ENCODE data around the gene NTM.

The NTM gene

DNA sequence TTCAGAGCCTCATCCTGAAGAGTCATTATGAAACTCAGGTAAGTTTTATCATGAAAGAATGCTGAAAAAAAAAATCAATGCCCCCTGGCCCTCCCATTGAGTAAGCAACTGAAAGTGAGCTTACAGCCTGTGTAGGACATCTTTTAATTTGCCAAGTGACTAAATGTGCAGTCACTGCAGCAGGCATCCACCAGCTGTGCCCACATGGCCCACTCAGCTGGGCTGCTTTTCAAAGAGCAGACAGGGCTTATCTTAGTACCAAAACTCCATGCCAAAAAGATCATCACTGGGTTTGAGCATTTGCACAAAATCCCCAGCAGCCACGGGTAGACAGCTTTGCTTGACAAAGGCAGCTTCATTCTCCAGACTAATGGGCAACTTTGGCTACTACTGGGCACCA is 709.7 kb downstream of the NTM start:
- Mint-ChIP-seq H3K27me3 (no peaks in the 10 kb centered on the region), H3K9me3 (peaks cover 17% of the 10 kb centered on the region), H3K27ac (no peak overlapping the region), H3K4me3 (no peak overlapping the region), H3K36me3 (ENCODE audit: low read depth) (no peaks in the 10 kb centered on the region), H3K4me1 (ENCODE audit: low read depth) (no peaks in the 10 kb centered on the region)
- intact Hi-C loops (cut with micrococcal nuclease), result no loop called here

DNA sequence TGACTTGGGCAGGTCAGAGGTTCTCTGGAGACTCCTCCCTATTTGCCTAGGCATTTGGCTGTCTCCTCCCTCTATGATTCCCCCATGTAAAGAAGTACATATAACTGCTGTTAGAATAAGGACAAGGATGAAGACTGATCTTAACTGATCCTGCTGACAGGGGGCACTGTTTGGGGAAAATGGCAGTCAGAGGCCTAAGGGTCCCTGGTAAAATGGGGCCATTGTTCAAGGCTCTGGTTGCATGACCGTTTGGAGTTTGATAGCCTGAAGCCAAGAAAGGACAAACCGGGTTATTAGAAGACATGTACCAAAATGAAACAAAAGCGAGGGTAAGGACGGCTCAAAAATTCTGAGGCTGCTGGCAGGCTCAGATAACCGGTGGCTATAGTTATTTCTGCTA is 712.2 kb downstream of the NTM start:
- no peaks in the 10 kb centered on the region for H3K4me1 Mint-ChIP-seq (ENCODE audit: low read depth)
- no peaks in the 10 kb centered on the region for H3K27me3 Mint-ChIP-seq
- H3K4me3 Mint-ChIP-seq, result no peak overlapping the region
- peaks cover 41% of the 10 kb centered on the region for H3K9me3 Mint-ChIP-seq
- no peaks in the 10 kb centered on the region for H3K36me3 Mint-ChIP-seq (ENCODE audit: low read depth)
- H3K27ac Mint-ChIP-seq, result no peak overlapping the region
- intact Hi-C loops (cut with micrococcal nuclease), result no loop called here

DNA sequence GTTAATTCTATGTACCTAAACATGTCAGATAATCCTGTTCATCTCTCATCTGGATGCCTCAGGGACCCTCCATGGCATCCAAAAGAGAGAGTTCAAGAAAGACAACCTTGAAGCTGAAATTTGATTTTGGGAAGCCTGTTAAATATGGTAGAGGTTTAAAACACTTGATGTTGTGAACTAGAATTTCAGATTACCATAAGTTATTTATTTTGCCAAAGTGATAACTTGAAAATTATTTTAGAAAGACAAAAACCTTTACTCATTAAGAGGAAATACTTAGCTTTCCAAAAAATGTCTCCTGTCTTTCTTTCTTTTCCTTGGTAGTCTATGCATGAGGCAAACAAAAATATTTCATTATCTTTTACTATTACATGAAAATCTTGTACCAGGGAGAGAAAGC is 714.0 kb downstream of the NTM start:
- peaks cover 5% of the 10 kb centered on the region for H3K4me1 Mint-ChIP-seq (ENCODE audit: low read depth)
- no peak overlapping the region for H3K27ac Mint-ChIP-seq
- intact Hi-C loops (cut with micrococcal nuclease), result no loop called here
- no peak overlapping the region for H3K4me3 Mint-ChIP-seq
- no peaks in the 10 kb centered on the region for H3K36me3 Mint-ChIP-seq (ENCODE audit: low read depth)
- H3K27me3 Mint-ChIP-seq, result no peaks in the 10 kb centered on the region
- H3K9me3 Mint-ChIP-seq, result peaks cover 48% of the 10 kb centered on the region

DNA sequence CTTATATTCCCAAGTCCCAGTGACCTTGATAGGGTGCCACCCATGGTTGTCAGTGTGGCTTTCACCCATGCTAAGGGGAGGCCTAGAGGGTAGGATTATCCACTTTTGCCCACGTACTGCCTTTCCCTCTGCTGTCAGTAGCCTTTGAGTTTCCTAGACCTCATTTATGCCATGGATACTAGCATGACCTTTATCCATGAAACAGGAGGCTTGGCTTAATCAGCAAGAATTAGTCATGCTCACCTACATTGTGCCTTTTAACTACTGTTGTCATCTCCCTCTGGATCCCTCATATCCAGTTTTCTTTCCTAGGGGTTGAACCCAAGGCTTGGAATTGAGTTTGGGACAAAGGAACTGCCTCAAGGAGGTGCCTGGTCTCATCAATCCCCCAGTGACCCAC is 716.7 kb downstream of the NTM start:
- Mint-ChIP-seq H3K9me3 (peaks cover 48% of the 10 kb centered on the region), H3K27ac (no peak overlapping the region), H3K36me3 (ENCODE audit: low read depth) (no peaks in the 10 kb centered on the region), H3K4me3 (no peak overlapping the region), H3K4me1 (ENCODE audit: low read depth) (peaks cover 5% of the 10 kb centered on the region), H3K27me3 (peaks cover 5% of the 10 kb centered on the region)
- intact Hi-C loops (cut with micrococcal nuclease), result no loop called here

DNA sequence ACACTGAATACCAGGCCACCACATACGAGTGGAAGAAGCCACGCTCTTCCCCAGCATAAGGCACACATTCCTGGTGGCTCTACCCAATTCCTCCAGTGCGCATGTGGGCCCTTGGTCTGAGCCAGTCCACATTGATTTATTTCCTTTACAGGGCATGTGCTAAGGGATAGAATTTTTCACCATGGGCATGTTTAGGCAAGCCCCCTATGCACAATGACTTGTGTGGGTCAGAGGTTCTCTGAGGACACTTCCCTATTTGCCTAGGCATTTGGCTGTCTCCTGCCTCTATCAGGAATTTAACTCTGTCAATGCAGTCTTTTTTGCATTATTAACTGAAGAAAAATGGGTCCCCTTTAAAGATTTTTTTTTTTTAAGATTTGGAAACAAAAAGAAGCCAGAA is 718.1 kb downstream of the NTM start:
- peaks cover 5% of the 10 kb centered on the region for H3K4me1 Mint-ChIP-seq (ENCODE audit: low read depth)
- no peaks in the 10 kb centered on the region for H3K36me3 Mint-ChIP-seq (ENCODE audit: low read depth)
- intact Hi-C loops (cut with micrococcal nuclease), result no loop called here
- no peak overlapping the region for H3K27ac Mint-ChIP-seq
- H3K4me3 Mint-ChIP-seq, result no peak overlapping the region
- H3K9me3 Mint-ChIP-seq, result peaks cover 39% of the 10 kb centered on the region
- peaks cover 9% of the 10 kb centered on the region for H3K27me3 Mint-ChIP-seq

DNA sequence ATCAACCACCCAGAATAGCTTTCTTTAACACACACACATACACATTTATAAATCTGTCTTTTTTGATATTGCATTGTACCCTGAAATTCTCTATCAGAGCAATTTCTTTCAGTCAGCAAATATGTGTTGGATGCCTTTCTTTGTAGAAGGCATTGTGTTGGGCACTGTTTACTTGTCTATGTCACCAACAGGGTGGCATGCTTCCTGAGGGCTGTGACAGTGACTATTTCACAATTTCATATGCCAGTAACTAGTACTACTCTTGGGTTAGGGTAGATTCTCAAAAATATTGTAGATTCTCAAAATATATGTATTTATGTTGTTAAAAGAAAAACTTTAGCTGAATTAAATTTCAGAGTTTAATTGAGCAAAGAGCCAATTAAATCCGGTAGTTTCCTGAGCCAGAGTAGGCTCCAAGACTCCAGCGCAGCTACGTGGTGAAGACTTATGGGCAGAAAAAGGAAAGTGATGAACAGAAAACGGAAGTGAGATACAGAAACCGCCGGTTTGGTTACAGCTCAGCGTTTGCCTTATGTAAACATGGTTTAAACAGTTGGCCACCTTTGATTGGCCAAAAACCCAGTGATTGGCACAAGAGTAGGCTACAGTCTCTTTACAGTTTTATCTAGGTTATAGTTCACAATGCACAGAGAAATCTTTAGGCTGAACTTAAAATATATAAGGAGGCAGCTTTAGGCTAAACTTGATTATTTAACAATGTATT is 723.3 kb downstream of the NTM start:
- Mint-ChIP-seq H3K27me3 (peaks cover 13% of the 10 kb centered on the region), H3K27ac (no peak overlapping the region), H3K4me1 (ENCODE audit: low read depth) (peaks cover 6% of the 10 kb centered on the region), H3K4me3 (no peak overlapping the region), H3K9me3 (no peaks in the 10 kb centered on the region), H3K36me3 (ENCODE audit: low read depth) (no peaks in the 10 kb centered on the region)
- intact Hi-C loops (cut with micrococcal nuclease), result no loop called here

DNA sequence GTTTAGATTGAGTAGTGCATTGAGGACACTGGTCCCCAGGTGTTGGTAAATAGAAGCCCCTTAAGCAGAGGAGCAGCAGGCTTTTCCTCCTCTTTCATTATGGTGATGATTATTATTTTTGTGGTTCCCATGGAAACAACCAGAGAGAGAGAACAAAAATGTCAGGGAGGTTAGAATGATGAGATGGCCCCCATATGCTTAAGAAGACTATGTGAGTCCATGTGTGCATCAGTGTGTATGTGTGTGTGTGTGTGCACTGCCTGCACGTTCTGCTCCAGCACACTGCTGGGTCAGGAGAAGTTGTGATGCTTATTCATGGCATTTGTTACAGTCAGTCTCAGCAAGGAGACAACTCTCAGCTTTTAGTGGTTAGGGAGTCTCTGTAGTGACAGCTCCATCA is 724.2 kb downstream of the NTM start:
- Mint-ChIP-seq H3K9me3 (no peaks in the 10 kb centered on the region), H3K27me3 (peaks cover 13% of the 10 kb centered on the region), H3K4me3 (no peak overlapping the region), H3K4me1 (ENCODE audit: low read depth) (peaks cover 8% of the 10 kb centered on the region), H3K36me3 (ENCODE audit: low read depth) (no peaks in the 10 kb centered on the region), H3K27ac (no peak overlapping the region)
- intact Hi-C loops (cut with micrococcal nuclease), result no loop called here

DNA sequence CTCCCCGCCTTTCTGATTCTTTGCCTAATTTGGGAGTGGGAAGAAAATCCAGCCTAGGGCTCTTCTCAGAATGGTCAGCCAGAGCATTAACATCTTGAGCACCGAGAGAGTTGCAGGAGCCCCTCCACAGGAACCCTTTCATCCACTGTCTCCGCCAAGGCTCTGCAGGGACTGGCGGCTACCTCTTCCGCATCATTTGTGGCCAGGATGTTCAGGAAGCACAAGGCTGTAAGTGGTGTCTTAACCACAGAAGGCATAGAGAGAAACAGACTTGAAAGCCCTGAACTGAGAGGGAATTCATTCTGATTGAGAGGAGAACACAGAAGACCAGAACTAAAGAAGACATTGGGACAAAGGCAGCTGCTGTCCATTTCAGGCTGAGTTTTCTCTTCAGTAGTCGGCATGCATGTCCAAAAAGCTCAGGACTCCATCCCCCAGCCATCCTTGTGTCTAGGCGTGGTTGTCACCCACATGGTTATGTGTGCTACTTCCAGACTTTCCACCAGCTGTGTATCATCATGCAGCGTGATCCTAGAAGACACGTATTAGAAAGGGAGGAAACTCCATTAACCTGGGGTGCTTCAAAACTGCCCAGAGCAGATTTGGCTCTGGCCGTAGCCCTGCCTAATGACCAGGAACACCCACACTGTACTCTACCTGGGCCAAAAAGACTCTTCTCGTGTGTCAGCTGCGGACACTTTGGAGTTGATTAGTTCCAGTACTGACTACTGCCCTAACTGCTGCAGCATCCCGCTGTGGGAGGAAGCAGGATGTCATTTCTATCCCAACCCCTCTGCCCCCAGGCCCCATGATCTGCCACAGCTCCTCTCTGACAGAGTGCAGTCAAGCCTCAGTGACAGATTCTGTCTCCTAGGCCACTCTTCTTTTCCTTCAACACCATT is 725.1 kb downstream of the NTM start:
- Mint-ChIP-seq H3K27ac (no peak overlapping the region), H3K9me3 (no peaks in the 10 kb centered on the region), H3K27me3 (peaks cover 11% of the 10 kb centered on the region), H3K4me3 (no peak overlapping the region), H3K36me3 (ENCODE audit: low read depth) (no peaks in the 10 kb centered on the region), H3K4me1 (ENCODE audit: low read depth) (peaks cover 13% of the 10 kb centered on the region)
- intact Hi-C loops (cut with micrococcal nuclease), result loop anchor here (5.0 kb wide), 1 partner anchor 38 kb away; no protein-coding TSS in a partner anchor

DNA sequence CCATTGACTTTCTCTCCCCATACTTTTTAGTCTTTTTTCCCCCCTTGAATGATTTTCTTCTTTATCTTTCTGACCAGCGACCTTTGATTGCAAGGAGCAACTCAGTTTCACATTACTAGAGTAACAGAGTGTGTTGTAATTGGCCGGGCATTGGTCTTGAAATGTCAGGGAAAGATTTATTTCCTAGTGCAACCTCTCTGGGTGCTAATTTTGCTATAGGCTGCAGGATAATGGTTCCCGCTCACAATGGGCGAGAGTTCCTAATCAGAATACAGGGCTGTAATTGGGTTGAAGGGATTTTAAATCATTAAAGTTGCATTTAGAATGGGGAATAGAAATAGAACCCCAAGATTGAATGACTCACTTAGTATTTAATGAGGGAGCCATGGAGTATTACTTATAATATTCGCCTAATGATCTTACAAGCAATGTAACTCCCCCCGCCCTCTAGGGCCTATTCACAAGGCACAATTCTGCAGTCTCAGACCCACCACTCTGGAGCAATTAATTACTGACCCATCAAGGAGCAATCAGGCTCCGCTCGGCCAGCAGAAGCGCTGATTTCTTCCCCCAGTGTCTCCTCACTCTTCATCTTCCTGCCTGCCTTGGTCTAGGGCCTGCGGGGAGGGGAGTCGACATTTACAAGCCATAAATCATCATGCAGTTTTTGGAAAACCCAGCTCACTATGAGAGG is 725.9 kb downstream of the NTM start:
- intact Hi-C loops (cut with micrococcal nuclease), result loop anchor here (5.0 kb wide), 1 partner anchor 39 kb away; no protein-coding TSS in a partner anchor
- Mint-ChIP-seq H3K36me3 (ENCODE audit: low read depth) (no peaks in the 10 kb centered on the region), H3K9me3 (no peaks in the 10 kb centered on the region), H3K4me3 (no peak overlapping the region), H3K27ac (no peak overlapping the region), H3K4me1 (ENCODE audit: low read depth) (peaks cover 13% of the 10 kb centered on the region), H3K27me3 (peaks cover 8% of the 10 kb centered on the region)

DNA sequence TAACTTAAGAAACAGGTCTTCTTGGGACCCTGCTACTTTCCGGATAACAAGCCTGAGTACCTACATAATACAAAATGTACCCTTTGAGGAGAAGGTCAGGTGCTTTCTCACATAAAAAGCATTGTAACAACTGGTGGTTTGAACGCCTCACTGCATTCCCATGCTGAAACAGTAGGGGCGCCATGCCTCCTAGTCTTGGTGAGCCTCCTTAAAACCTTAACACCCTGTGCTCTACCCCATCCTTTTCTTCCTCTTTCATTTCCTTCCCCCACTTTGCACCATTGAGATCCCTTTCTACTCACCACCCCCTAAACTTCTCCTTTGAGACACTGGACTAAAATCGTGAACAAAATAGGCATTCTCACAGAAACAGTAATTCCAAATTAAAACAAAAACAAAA is 729.3 kb downstream of the NTM start:
- Mint-ChIP-seq H3K27me3 (peaks cover 4% of the 10 kb centered on the region), H3K9me3 (no peaks in the 10 kb centered on the region), H3K4me3 (no peak overlapping the region), H3K36me3 (ENCODE audit: low read depth) (no peaks in the 10 kb centered on the region), H3K27ac (no peak overlapping the region), H3K4me1 (ENCODE audit: low read depth) (peaks cover 13% of the 10 kb centered on the region)
- intact Hi-C loops (cut with micrococcal nuclease), result loop anchor here (5.0 kb wide), 1 partner anchor 42 kb away; no protein-coding TSS in a partner anchor

DNA sequence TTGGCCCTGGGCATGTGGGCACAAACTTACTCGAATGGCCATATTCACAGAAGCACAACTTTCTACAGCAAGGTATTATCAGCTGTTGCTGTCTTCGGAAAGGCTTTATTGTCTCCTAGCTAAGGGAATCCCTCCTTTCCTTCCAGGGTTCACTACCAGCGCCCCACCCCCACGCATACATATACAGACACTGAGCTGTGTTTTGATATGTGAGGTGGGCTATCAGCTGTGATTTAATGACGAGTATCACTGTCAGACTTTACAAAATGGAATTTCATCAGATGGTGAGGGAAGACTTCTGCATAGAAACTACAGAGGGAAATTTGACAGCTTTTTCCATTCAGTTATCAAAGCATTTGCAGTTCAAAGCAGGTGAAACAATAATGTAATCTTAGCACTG is 730.2 kb downstream of the NTM start:
- no peaks in the 10 kb centered on the region for H3K36me3 Mint-ChIP-seq (ENCODE audit: low read depth)
- H3K27ac Mint-ChIP-seq, result no peak overlapping the region
- no peaks in the 10 kb centered on the region for H3K9me3 Mint-ChIP-seq
- H3K4me3 Mint-ChIP-seq, result no peak overlapping the region
- H3K4me1 Mint-ChIP-seq (ENCODE audit: low read depth), result peaks cover 18% of the 10 kb centered on the region
- intact Hi-C loops (cut with micrococcal nuclease), result no loop called here
- peaks cover 5% of the 10 kb centered on the region for H3K27me3 Mint-ChIP-seq

DNA sequence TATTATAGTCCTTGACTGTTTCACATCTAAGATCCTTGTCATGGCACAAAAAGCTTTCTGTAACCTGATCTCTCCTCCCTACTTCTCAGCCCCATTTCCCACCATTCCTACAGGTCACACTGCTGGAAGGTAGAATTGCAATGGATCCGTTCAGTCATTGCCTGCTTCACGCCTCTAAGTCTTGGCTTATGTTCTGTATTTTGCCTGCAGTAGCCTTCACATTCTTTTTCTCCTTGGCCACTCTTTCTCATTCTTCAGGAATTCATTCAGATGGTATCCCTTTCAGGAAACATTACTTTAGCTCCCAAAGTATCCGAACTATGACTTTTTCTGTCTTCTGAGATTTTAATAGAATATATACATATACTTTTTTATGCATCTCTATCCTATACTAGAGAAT is 731.5 kb downstream of the NTM start:
- H3K27me3 Mint-ChIP-seq, result peaks cover 7% of the 10 kb centered on the region
- intact Hi-C loops (cut with micrococcal nuclease), result no loop called here
- H3K4me1 Mint-ChIP-seq (ENCODE audit: low read depth), result peaks cover 12% of the 10 kb centered on the region
- no peaks in the 10 kb centered on the region for H3K9me3 Mint-ChIP-seq
- no peak overlapping the region for H3K27ac Mint-ChIP-seq
- no peaks in the 10 kb centered on the region for H3K36me3 Mint-ChIP-seq (ENCODE audit: low read depth)
- no peak overlapping the region for H3K4me3 Mint-ChIP-seq

DNA sequence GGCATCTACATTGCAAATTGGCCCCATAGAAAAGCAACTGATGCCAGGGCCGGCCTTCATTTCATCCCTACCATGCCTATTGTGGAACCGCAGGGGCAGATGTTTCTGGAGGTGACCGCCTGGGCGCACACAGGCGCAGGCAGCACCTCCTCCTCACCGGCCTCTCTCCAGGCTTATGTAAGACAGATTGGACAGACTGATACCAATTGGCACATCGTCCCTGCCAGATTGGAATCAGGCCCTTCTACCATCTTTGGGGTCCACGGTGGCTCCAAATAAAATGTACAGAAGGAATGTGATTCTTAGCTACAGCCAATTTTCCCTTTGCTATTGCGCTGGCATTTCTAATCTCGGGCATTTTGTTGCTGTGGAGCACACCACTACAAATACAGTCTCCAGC is 732.6 kb downstream of the NTM start:
- H3K4me3 Mint-ChIP-seq, result no peak overlapping the region
- no peak overlapping the region for H3K27ac Mint-ChIP-seq
- no peaks in the 10 kb centered on the region for H3K36me3 Mint-ChIP-seq (ENCODE audit: low read depth)
- H3K4me1 Mint-ChIP-seq (ENCODE audit: low read depth), result peaks cover 12% of the 10 kb centered on the region
- intact Hi-C loops (cut with micrococcal nuclease), result no loop called here
- H3K9me3 Mint-ChIP-seq, result no peaks in the 10 kb centered on the region
- peaks cover 12% of the 10 kb centered on the region for H3K27me3 Mint-ChIP-seq
